Neural cell (in vitro differentiated cells): ENCODE results near the gene TAB2.

Source experiments
- CTCF ChIP-seq: fragments of 450-650 bp; IDR thresholded peaks from 2 replicates; pipeline ENCODE4 v1.5.1; 2014; ENCODE audit warnings: antibody characterized with exemption, mild to moderate bottlenecking, moderate library complexity; ENCODE audit not compliant: poor library complexity, severe bottlenecking
- EZH2 ChIP-seq: fragments of 200-600, 300-800 bp; shearing (Covaris generic), sonication (generic); IDR thresholded peaks from 2 replicates; pipeline ENCODE4 v1.6.1; 2014; ENCODE audit warnings: antibody characterized with exemption, low read length, borderline replicate concordance, mild to moderate bottlenecking; ENCODE audit not compliant: insufficient read depth, poor library complexity, severe bottlenecking
- RAD21 ChIP-seq: fragments of 450-650 bp; conservative IDR thresholded peaks from 2 replicates; pipeline ENCODE4 v1.6.1; 2014; ENCODE audit warnings: antibody characterized with exemption, mild to moderate bottlenecking, moderate library complexity
- SMC3 ChIP-seq: fragments of 450-650 bp; conservative IDR thresholded peaks from 2 replicates; pipeline ENCODE4 v1.6.1; 2014; ENCODE audit warnings: antibody characterized with exemption, mild to moderate bottlenecking, moderate library complexity; ENCODE audit not compliant: poor library complexity
- TAF1 ChIP-seq: IDR thresholded peaks from 2 replicates; pipeline ENCODE4 v1.6.1; 2012; ENCODE audit warnings: low read depth
- TF ChIP-seq, protein P1 (sequence below): IDR thresholded peaks from 2 replicates; pipeline ENCODE4 v1.6.1; 2012; ENCODE audit warnings: borderline replicate concordance

DNA sequence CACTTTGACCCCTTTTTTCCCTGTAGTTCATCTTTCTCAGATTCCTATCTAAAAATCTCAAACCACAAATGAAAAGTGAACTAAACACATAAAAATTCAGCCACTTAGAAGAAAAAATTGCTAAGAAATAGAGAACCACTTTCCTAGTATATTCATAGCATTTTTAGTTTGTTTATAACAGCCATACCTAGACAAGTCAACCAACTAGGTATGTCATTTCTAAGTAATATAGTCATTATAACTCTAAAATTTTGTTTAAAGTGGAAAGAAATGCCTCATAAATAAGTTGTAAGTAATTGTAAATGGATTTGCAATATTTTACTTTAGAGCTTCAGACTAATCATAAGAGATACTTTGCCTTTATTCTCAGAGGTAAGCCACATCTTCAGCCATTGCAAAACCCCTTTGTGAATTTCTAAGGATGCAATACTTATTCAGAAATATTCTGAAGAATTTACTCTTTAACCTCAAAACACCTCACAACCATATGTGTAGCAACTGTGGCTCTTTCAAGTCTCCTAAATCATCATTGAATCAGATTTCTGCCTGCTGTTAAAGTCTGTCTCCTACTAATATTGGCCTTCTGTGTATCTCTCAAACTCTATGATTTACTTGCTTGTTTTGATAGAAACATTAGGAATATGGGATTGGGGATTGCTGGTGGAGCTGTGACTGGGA is 75.6 kb downstream of the TAB2 start:
- no peak for TF ChIP-seq CTCF
- no peak for TF ChIP-seq SMC3
- TF ChIP-seq RAD21 = no peak
- TF ChIP-seq TAF1 = no peak
- TF ChIP-seq EZH2 = no peak
- TF ChIP-seq, protein P1, sequence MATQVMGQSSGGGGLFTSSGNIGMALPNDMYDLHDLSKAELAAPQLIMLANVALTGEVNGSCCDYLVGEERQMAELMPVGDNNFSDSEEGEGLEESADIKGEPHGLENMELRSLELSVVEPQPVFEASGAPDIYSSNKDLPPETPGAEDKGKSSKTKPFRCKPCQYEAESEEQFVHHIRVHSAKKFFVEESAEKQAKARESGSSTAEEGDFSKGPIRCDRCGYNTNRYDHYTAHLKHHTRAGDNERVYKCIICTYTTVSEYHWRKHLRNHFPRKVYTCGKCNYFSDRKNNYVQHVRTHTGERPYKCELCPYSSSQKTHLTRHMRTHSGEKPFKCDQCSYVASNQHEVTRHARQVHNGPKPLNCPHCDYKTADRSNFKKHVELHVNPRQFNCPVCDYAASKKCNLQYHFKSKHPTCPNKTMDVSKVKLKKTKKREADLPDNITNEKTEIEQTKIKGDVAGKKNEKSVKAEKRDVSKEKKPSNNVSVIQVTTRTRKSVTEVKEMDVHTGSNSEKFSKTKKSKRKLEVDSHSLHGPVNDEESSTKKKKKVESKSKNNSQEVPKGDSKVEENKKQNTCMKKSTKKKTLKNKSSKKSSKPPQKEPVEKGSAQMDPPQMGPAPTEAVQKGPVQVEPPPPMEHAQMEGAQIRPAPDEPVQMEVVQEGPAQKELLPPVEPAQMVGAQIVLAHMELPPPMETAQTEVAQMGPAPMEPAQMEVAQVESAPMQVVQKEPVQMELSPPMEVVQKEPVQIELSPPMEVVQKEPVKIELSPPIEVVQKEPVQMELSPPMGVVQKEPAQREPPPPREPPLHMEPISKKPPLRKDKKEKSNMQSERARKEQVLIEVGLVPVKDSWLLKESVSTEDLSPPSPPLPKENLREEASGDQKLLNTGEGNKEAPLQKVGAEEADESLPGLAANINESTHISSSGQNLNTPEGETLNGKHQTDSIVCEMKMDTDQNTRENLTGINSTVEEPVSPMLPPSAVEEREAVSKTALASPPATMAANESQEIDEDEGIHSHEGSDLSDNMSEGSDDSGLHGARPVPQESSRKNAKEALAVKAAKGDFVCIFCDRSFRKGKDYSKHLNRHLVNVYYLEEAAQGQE = no peak
